HepG2 (cell line): ENCODE data around the gene NSMCE1. TPM values are rescaled to one million over a fixed set of nuclear protein-coding genes. Genes with fewer than 3 reads are reported as not detected.

Experiments
- ATAC-seq: fragments of 200-7000 bp; cut with Tn5 transposase; 3 replicates; pipeline ENCODE4 v1.9.1; 2020; ENCODE audit warnings: mild to moderate bottlenecking, moderate library complexity
- BruUV-seq: library from RNA; stranded (reverse); fragments of 400-500 nt; replicated peaks from 2 replicates; lab custom pipeline; 2021; lab: Mats Ljungman, UMichigan
- CTCF ChIA-PET: fragments of 300-600 bp; formaldehyde crosslinking; extraction: SDS; loops from one replicate; lab custom pipeline; 2021; ENCODE audit warnings: low total read pairs, inconsistent platforms, low intra/inter-chr PET ratio; lab: Yijun Ruan, JAX
- POLR2A ChIA-PET: fragments of 350-600 bp; sonication (Branson Sonifier 250); formaldehyde crosslinking; loops from one replicate; lab custom pipeline; 2020; ENCODE audit warnings: antibody characterized with exemption, inconsistent platforms; lab: Yijun Ruan, JAX
- DNase-seq: peaks from one replicate; pipeline ENCODE4 v3.0.0-alpha.2; 2015; ENCODE audit warnings: low spot score
- FAIRE-seq: peaks from 3 replicates; lab custom pipeline; 2011; peaks lifted over from hg19 to GRCh38; lab: Jason Lieb, UNC
- H2AFZ ChIP-seq: one replicate; pipeline ENCODE4 v1.6.1; 2011; ENCODE audit warnings: low read length, inconsistent platforms
- H3K27ac ChIP-seq: fragments of 300-600 bp; 3 replicates; pipeline ENCODE4 v1.8.0; 2011; ENCODE audit warnings: mixed run types, mild to moderate bottlenecking, mixed read lengths, low read length, inconsistent platforms; ENCODE audit not compliant: insufficient read depth; ENCODE audit errors: extremely low read length
- H3K27me3 ChIP-seq, 2 experiments: fragments of 200-600 bp in 1 of 2; 2 replicates in 1 of 2; 3 replicates in 1 of 2; pipeline versions ENCODE4 v1.6.0 to v1.8.0; 2011; ENCODE audit warnings: low read length in 2 of 2, mild to moderate bottlenecking in 2 of 2, moderate library complexity in 2 of 2, inconsistent platforms in 1 of 2; ENCODE audit not compliant: insufficient read depth in 2 of 2, control insufficient read depth in 1 of 2
- H3K36me3 ChIP-seq, 2 experiments: fragments of 200-600 bp in 1 of 2; replicated peaks in 1 of 2; 2 replicates in 1 of 2; 3 replicates in 1 of 2; pipeline versions ENCODE4 v1.5.1 to v1.8.0; 2011; ENCODE audit warnings: low read length in 2 of 2, inconsistent platforms in 1 of 2; ENCODE audit not compliant: insufficient read depth in 2 of 2, control insufficient read depth in 1 of 2
- H3K4me1 ChIP-seq: 2 replicates; pipeline ENCODE4 v1.5.1; 2012; ENCODE audit warnings: low read length, inconsistent platforms; ENCODE audit not compliant: insufficient read depth
- H3K4me2 ChIP-seq: 2 replicates; pipeline ENCODE4 v1.6.0; 2011; ENCODE audit warnings: low read depth, low read length, inconsistent platforms
- H3K4me3 ChIP-seq, 3 experiments: fragments of 200-600 bp in 1 of 3; sonication (generic), shearing (Covaris generic) in 1 of 3; replicated peaks in 1 of 3; 2 replicates each; pipeline ENCODE4 v1.5.1; 2011 to 2016; ENCODE audit warnings: low read length in 3 of 3, inconsistent platforms in 2 of 3, low read depth in 2 of 3, mild to moderate bottlenecking in 2 of 3, control low read depth in 1 of 3, mixed read lengths in 1 of 3; ENCODE audit not compliant: insufficient read depth in 1 of 3
- H3K79me2 ChIP-seq: one replicate; pipeline ENCODE4 v1.6.1; 2011; ENCODE audit warnings: low read length, inconsistent platforms; ENCODE audit not compliant: insufficient read depth
- H3K9ac ChIP-seq: 2 replicates; pipeline ENCODE4 v1.6.0; 2011; ENCODE audit warnings: mild to moderate bottlenecking, low read depth, low read length, inconsistent platforms; ENCODE audit not compliant: insufficient read depth
- H3K9me3 ChIP-seq: 2 replicates; pipeline ENCODE4 v1.5.1; 2012; ENCODE audit warnings: mild to moderate bottlenecking, low read length
- H4K20me1 ChIP-seq: 2 replicates; pipeline ENCODE4 v1.6.0; 2011; ENCODE audit warnings: inconsistent platforms, mild to moderate bottlenecking, low read length, moderate library complexity; ENCODE audit not compliant: insufficient read depth
- AGO2 ChIP-seq: fragments of 200-400 bp; formaldehyde crosslinking; optimal IDR thresholded peaks from 2 replicates; pipeline ENCODE3; 2017; ENCODE audit warnings: mild to moderate bottlenecking, low read depth, low read length, moderate library complexity
- EZH2 ChIP-seq: conservative IDR thresholded peaks from 2 replicates; pipeline ENCODE4 v1.6.1; 2012; ENCODE audit warnings: mild to moderate bottlenecking, low read depth, low read length, moderate library complexity
- SOX13 ChIP-seq, 3 experiments: fragments of 450-650 bp in 1 of 3; sonication (generic) in 1 of 3; formaldehyde crosslinking in 1 of 3; IDR thresholded peaks in 2 of 3; conservative IDR thresholded peaks in 1 of 3; 2 replicates each; pipeline versions ENCODE4 v1.5.0 to v1.6.1; 2016 to 2020; ENCODE audit warnings: antibody characterized with exemption in 1 of 3, mild to moderate bottlenecking in 1 of 3, missing compliant biosample characterization in 1 of 3, missing genetic modification reagents in 1 of 3, moderate library complexity in 1 of 3
- ZNF280D ChIP-seq: sonication (generic); formaldehyde crosslinking; IDR thresholded peaks from 2 replicates; pipeline ENCODE4 v1.5.1; 2020; ENCODE audit warnings: mild to moderate bottlenecking, missing genetic modification reagents
- ZNF460 ChIP-seq: sonication (generic); formaldehyde crosslinking; IDR thresholded peaks from 2 replicates; pipeline ENCODE4 v1.5.1; 2020; ENCODE audit warnings: missing genetic modification reagents, mild to moderate bottlenecking, borderline replicate concordance
- ZNF615 ChIP-seq: sonication (generic); formaldehyde crosslinking; IDR thresholded peaks from 2 replicates; pipeline ENCODE4 v1.5.0; 2020; ENCODE audit warnings: mild to moderate bottlenecking, missing genetic modification reagents, borderline replicate concordance
- ZNF749 ChIP-seq: sonication (generic); formaldehyde crosslinking; IDR thresholded peaks from 2 replicates; pipeline ENCODE4 v1.8.0; 2022; ENCODE audit warnings: mild to moderate bottlenecking, missing genetic modification reagents, moderate library complexity, borderline replicate concordance
- ZNF788 ChIP-seq: sonication (generic); formaldehyde crosslinking; IDR thresholded peaks from 2 replicates; pipeline ENCODE4 v1.5.0; 2020; ENCODE audit warnings: mild to moderate bottlenecking, missing genetic modification reagents, borderline replicate concordance
- WGBS: methylation state at CpG from one replicate; pipeline ENCODE4 v1.1.6; 2017; ENCODE audit warnings: low lambda C conversion rate; 5-methylcytosine and 5-hydroxymethylcytosine counted together
- in situ Hi-C: cut with HindIII; loops from 2 replicates; pipeline ENCODE4 v1.10.0; 2017; ENCODE audit warnings: low pct_unique_long_range_greater_than_20kb; ENCODE audit not compliant: extremely low pct_ligation_motif_present
- intact Hi-C: fragments of 100-400 bp; cut with micrococcal nuclease; formaldehyde crosslinking; loops from one replicate; pipeline ENCODE4 v1.10.0; 2022; ENCODE audit not compliant: unreplicated experiment
- polyA plus RNA-seq, 8 experiments: library from polyadenylated mRNA; depleted of rRNA in 3 of 8; stranded (reverse) in 7 of 8; unstranded in 1 of 8; fragments of >200 nt; fragmentation: Illumina TruSeq in 4 of 8; extraction: Trizol in 4 of 8; gene quantifications; 2 replicates each; pipeline versions ENCODE4 v1.2.1 to v1.2.3, GENCODE V29; 2011 to 2016; ENCODE audit warnings: low read depth in 4 of 8, missing spikeins in 1 of 8, mixed read lengths in 1 of 8; ENCODE audit not compliant: insufficient read depth in 1 of 8
- total RNA-seq, 5 experiments: library from RNA; depleted of rRNA; stranded (reverse); fragments of >200 nt; fragmentation: Illumina TruSeq; extraction: Trizol; gene quantifications; 2 replicates each; pipeline ENCODE4 v1.2.3, GENCODE V29; 2016; ENCODE audit warnings: low read depth in 1 of 5

The NSMCE1 gene
- total and polyA plus RNA-seq, 2 of the 13 experiments (the other 11 are each of a cell fraction or from before 2014, with no cell fraction given) = 42.7 to 52.9 TPM

DNA sequence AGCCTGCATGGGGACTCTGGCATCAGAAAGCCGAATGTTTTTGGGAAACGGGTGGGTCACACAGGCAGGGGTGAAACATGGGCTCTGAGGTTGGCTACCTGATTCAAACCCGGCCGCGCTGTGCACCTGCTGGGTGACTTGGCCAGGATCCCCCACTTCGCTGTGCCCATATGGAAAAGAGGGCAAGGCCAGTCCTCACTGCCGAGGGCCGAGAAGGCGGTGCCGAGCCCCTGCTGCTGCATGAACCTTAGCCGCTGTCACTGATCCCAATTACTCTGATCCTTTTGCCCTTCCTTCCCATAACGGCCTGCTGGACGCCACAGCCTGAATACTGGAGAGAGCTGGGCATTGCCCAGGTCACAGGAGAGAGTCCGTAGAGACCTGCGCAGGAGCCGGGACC lies 47.6 kb downstream of the NSMCE1 start:
- Histone ChIP-seq H3K4me1 (no peaks in the 10 kb centered on the region), H2AFZ (no peak overlapping the region), H3K9ac (no peak overlapping the region), H3K27ac (no peak overlapping the region), H3K4me3 (no peak overlapping the region), H3K9me3 (no peaks in the 10 kb centered on the region), H3K4me2 (no peak overlapping the region), H3K36me3 (peaks cover 4 to 10% of the 10 kb centered on the region in 2 experiments; a peak in 3 of 5 replicates), H3K27me3 (no peaks in the 10 kb centered on the region), H3K79me2 (no peaks in the 10 kb centered on the region), H4K20me1 (no peaks in the 10 kb centered on the region)
- ATAC-seq (no peak), DNase-seq (no peak), FAIRE-seq (no peak)
- 88% methylated on average over 14 of the region's 16 CpGs for WGBS
- intact Hi-C loops = no loop called here
- CTCF ChIA-PET = no interaction called here
- TF ChIP-seq AGO2 (peak; percentile 56), SOX13 (IDR thresholded peaks at IDR 0.05) (no peak), SOX13 (CRISPR knock-in tag; conservative IDR thresholded peaks at IDR 0.05 in 1 of 2, IDR thresholded peaks at IDR 0.05 in 1 of 2) (no peak)
- POLR2A ChIA-PET = interaction anchor here (2.8 kb wide), 1 partner anchor 17 kb away, joined by 12 read pairs; the partner anchor contains the start of gene KDM8
- no TSS peak for BruUV-seq
- in situ Hi-C loops = no loop called here

- Histone ChIP-seq H3K4me3 (no peak overlapping the region), H3K9me3 (no peaks in the 10 kb centered on the region), H3K27me3 (no peaks in the 10 kb centered on the region), H3K9ac (no peak overlapping the region), H2AFZ (no peak overlapping the region), H3K27ac (no peak overlapping the region), H3K79me2 (no peaks in the 10 kb centered on the region), H3K4me1 (no peaks in the 10 kb centered on the region), H3K36me3 (peaks cover 4 to 10% of the 10 kb centered on the region in 2 experiments; a peak in 3 of 5 replicates), H3K4me2 (no peak overlapping the region), H4K20me1 (no peaks in the 10 kb centered on the region)
- no peak for TF ChIP-seq EZH2
- no peak for TF ChIP-seq ZNF749
- no peak for TF ChIP-seq ZNF460 (CRISPR knock-in tag)
- TF ChIP-seq ZNF615 = no peak
- TF ChIP-seq ZNF788 (CRISPR knock-in tag) = no peak
- TF ChIP-seq ZNF280D (CRISPR knock-in tag) = no peak
- no peak for FAIRE-seq
- intact Hi-C loops (no loop called here), in situ Hi-C loops (no loop called here)
- no peak for DNase-seq
- ATAC-seq = no peak
- ChIA-PET POLR2A (interaction anchor here (2.8 kb wide), 1 partner anchor 17 kb away, joined by 12 read pairs; the partner anchor contains the start of gene KDM8), CTCF (no interaction called here)
- WGBS = 94% methylated on average over 8 of the region's 8 CpGs
- no TSS peak for BruUV-seq
Observed at GRCh38 chr16:27220527-27220926, 48.0 kb downstream of the NSMCE1 start.
